Fibroblast of mammary gland (primary cell): ENCODE results near the gene IMP3.
A peak's percentile ranks its signal among the peaks of the same experiment; 100 is the strongest.

Experiments
- DNase-seq: peaks from one replicate; pipeline ENCODE4 v3.0.0-alpha.2; 2010; ENCODE audit warnings: low read depth
- H3K4me3 ChIP-seq: 2 replicates; pipeline ENCODE4 v1.5.1; 2011; ENCODE audit warnings: low read depth, mild to moderate bottlenecking, low read length, moderate library complexity; ENCODE audit not compliant: control insufficient read depth
- TF ChIP-seq, protein P1 (sequence below): conservative IDR thresholded peaks from 2 replicates; pipeline ENCODE4 v1.5.1; 2011; ENCODE audit warnings: low read depth, low read length, inconsistent platforms; ENCODE audit not compliant: control insufficient read depth, insufficient read depth

Gene IMP3

DNA sequence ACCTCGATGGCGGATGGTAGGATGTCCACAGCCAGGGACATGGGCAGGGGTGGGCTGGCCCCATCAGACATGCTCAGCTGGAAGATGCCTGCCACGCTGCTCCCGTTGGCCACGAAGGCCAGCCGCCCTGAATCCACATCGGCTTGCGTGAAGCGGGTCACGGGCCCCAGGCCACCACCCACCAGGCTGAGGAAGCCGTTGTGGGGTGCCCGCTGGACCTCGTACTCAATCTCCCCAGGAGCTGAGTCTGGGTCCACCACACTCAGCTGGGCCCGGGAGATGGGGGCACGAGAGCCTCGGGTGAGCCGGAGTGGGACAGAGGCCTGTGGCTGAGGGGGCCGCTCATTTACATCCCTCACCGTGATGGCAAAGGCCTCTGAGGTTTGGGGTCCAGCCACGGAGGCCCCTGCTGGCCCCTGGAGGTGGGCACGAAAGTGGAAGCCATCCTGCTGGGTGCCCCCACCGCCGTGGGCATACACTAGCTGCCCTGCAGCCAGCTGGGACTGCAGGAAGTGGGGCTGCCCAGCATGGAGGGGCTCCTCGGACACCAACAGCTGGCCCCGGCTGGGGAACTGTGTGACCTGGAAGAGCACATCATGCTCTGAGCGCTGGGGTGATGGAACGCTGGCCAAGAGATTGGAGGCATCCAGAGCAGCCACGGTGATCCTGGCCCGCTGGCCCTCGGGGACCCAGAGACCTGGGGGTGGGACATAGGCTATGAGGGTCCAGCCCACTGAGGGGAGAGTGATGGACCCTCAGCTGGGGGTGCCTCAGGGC lies 36.9 kb upstream of the IMP3 start:
- H3K4me3 ChIP-seq, result no peak overlapping the region
- no peak for DNase-seq
- TF ChIP-seq, protein P1, sequence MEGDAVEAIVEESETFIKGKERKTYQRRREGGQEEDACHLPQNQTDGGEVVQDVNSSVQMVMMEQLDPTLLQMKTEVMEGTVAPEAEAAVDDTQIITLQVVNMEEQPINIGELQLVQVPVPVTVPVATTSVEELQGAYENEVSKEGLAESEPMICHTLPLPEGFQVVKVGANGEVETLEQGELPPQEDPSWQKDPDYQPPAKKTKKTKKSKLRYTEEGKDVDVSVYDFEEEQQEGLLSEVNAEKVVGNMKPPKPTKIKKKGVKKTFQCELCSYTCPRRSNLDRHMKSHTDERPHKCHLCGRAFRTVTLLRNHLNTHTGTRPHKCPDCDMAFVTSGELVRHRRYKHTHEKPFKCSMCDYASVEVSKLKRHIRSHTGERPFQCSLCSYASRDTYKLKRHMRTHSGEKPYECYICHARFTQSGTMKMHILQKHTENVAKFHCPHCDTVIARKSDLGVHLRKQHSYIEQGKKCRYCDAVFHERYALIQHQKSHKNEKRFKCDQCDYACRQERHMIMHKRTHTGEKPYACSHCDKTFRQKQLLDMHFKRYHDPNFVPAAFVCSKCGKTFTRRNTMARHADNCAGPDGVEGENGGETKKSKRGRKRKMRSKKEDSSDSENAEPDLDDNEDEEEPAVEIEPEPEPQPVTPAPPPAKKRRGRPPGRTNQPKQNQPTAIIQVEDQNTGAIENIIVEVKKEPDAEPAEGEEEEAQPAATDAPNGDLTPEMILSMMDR, result no peak

DNA sequence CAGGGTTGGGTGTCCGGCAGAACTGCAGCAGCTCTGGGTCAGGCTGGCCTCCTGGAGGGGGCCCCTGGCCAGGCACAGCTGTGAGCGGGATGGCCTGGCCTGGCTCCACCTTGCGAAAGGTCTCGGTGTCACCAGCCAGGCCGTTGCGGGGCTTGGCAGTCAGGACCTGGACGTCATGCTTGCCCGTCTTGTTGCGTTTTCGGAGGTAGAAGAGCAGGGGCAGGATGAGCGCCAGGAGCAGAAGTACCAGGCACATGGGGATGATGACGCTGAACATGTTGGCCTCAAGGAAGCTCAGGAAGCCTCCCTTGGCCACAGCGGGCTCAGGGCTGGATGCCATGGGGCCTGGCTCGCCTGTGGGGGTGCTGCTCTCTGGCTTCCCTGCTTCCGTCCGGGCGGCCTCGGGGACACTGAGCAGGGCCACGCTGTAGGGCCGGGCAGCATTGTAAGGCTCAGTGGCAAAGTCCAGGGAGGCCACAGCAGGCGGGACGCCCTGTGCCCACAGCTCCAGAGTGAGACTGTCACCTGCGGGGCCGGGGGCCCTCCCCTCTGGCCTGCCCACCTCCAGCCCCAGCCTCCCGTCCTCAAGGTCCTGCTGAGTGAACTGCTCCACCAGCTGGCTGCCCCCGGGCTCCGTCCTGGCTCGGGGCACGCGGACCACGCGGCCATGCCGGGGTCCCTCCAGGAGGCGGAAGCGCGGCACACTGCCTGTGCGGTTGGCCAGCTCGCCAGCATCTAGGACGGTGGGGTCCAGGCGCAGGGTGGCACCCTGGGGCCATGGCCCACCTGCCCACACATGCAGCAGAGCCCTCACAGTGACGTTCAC lies 35.8 kb upstream of the IMP3 start:
- no peak for DNase-seq
- H3K4me3 ChIP-seq, result no peak overlapping the region
- TF ChIP-seq, protein P1, result no peak

DNA sequence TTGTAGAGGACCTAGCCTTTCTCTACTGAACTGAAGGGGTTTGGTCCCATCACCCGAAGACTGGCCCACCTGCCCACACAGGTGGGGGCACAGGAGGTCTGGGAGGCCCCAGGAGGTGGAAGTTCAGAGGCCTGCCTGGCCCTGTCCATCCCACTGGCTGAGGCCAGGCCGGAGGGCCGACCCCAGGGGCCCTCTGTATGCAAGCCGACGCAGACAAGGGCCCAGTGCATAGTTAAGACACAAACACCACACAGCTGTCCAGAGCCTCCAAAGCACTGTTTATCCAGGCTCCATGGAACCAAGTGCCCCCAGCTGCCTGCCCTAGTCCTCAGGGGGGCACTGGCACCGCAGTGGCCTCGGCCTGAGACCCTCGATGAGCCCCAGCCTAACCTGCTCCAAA lies 34.3 kb upstream of the IMP3 start:
- TF ChIP-seq, protein P1, result no peak
- DNase-seq, result no peak
- H3K4me3 ChIP-seq, result no peak overlapping the region

DNA sequence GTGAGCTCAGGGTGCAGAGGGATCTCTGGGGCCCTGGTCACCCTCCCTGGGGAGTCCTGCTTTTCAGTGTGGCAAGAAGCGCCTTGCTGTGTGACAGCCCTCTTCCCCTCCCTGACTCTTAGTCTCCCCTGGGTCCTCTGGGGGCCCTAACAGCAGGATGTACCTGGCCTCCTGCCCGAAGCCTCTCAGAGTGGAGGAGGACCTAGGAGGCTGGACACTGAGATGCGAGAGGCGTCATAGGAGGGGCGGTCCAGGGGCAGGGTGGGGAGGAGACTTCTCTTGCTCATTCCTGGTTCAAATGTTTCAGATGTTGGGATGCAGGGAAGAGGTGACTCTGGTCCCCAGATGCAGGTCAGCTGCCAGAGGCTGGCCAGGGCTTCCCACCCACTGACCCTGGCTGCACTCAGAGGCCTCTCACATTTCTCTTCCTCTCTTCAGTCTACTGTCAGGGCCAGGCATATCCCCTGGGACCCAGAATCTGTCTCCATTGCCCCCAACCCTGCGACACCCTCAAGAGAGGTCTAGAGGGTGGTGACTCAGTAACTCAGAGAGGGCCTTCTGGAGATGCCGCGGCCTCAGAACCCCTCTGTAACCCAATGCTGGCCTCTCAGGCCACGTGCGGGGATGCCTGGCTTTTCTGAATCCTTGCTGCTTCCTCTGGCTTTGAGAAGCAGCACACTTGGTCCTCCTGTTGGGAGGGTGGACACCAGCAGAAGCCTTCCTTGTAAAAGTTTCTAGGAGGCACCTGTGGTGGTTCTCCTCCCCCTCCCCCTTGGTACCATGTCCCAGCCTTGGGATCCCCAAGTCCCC lies 33.6 kb upstream of the IMP3 start:
- TF ChIP-seq, protein P1, result no peak
- H3K4me3 ChIP-seq, result no peak overlapping the region
- DNase-seq, result peak; percentile 88

DNA sequence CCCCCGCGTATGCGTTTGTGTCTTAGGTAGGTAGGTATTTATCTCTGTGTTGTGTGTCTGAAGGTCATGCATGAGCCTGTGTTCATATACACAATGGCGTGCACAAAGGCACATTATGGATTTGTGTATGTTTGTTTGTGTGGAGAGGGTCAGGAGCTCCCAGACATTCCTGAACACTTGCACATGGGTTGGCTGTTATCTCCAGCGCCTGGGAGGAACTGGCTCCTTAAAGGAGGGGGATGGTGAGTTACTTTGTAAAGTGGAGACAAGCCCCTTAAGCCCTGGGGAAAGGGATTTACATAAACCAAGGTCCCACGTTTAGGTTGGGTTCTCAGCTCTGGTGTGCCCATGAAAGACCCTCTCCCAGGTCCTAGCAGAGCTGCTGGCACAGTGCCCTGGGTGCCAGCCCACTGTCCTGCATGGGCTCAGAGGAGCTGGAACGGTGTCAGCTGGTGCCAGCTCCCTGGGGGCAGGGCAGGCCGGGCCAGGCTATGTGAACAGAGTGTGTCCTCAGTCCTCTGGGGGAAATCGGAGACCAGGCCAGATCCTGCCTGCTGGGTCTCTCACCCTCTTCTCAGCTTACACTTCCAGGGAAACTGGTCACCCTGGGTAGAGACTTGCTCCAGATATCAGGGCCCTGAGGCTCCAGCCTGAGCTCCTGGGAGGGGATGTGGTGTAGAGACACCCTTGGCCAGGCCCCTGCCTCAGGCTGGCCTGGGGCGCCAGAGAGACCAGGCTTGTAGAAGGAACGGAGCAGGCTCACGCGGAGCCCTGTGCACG lies 32.8 kb upstream of the IMP3 start:
- DNase-seq, result peak; percentile 52
- TF ChIP-seq, protein P1, result no peak
- no peak overlapping the region for H3K4me3 ChIP-seq
